DND-41 (cell line): ENCODE results near the gene ZIM2.

ENCODE experiments used
- CTCF ChIP-seq: IDR thresholded peaks from 2 replicates; pipeline ENCODE4 v1.5.1; 2012; ENCODE audit warnings: borderline replicate concordance, low read length, moderate library complexity, mild to moderate bottlenecking; ENCODE audit not compliant: poor library complexity, severe bottlenecking; ENCODE audit errors: extremely low read depth
- EZH2 ChIP-seq: IDR thresholded peaks from 3 replicates; pipeline ENCODE4 v1.6.1; 2012; ENCODE audit warnings: borderline replicate concordance, low read depth, mild to moderate bottlenecking, moderate library complexity, low read length, inconsistent platforms; ENCODE audit not compliant: severe bottlenecking

GRCh38 chr19:56725829-56726424 lies 114.6 kb downstream of the ZIM2 start:
- TF ChIP-seq CTCF (peak; percentile 55), EZH2 (no peak)
